Activated T-cell treated with anti-CD3 and anti-CD28 coated beads, Interleukin-2, amount 50 U/mL, for 72 hours (primary cell): ENCODE results near the gene CRYBA1. TPM values are rescaled to one million over a fixed set of nuclear protein-coding genes. Genes with fewer than 3 reads are reported as not detected.
A peak's percentile ranks its signal among the peaks of the same experiment; 100 is the strongest.
"Not testable (repeated sequence)": the region's sequence is repeated elsewhere in the genome, so short reads cannot be mapped to it uniquely, and the experiment has no call there.

ENCODE experiments used
- ATAC-seq, 2 donors: fragments of 150-1000 bp; cut with Tn5 transposase; replicated peaks in 1 of 2; 2 replicates each; pipeline ENCODE4 v1.10.0; 2021; ENCODE audit warnings: moderate library complexity in 2 of 2, mild to moderate bottlenecking in 1 of 2
- DNase-seq, 2 donors: peaks; one replicate each; pipeline ENCODE4 v3.0.0; 2021 to 2022; ENCODE audit warnings: mixed read lengths in 1 of 2
- H3K27ac Mint-ChIP-seq: one replicate; pipeline ENCODE4 v1.8.0; 2022; ENCODE audit warnings: mild to moderate bottlenecking, moderate library complexity, mixed read lengths
- H3K27me3 Mint-ChIP-seq: one replicate; pipeline ENCODE4 v1.8.0; 2022; ENCODE audit warnings: low read depth, mixed read lengths
- H3K36me3 Mint-ChIP-seq, 2 donors: one replicate each; pipeline ENCODE4 v1.8.0; 2022; ENCODE audit warnings: mixed read lengths in 2 of 2, mild to moderate bottlenecking in 1 of 2; ENCODE audit not compliant: insufficient read depth in 2 of 2
- H3K4me1 Mint-ChIP-seq: one replicate; pipeline ENCODE4 v1.8.0; 2022; ENCODE audit warnings: low read depth, mixed read lengths
- H3K4me3 Mint-ChIP-seq, 2 donors: one replicate each; pipeline ENCODE4 v1.8.0; 2022; ENCODE audit warnings: mild to moderate bottlenecking in 2 of 2, mixed read lengths in 2 of 2, moderate library complexity in 2 of 2
- H3K9me3 Mint-ChIP-seq, 2 donors: one replicate each; pipeline ENCODE4 v1.8.0; 2022; ENCODE audit warnings: mixed read lengths in 2 of 2
- total RNA-seq, 2 donors: library from RNA; stranded (reverse); gene quantifications; one replicate each; pipeline ENCODE4 v1.2.3, GENCODE V29; 2022

The CRYBA1 gene, protein sequence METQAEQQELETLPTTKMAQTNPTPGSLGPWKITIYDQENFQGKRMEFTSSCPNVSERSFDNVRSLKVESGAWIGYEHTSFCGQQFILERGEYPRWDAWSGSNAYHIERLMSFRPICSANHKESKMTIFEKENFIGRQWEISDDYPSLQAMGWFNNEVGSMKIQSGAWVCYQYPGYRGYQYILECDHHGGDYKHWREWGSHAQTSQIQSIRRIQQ
- not detected for total RNA-seq

DNA sequence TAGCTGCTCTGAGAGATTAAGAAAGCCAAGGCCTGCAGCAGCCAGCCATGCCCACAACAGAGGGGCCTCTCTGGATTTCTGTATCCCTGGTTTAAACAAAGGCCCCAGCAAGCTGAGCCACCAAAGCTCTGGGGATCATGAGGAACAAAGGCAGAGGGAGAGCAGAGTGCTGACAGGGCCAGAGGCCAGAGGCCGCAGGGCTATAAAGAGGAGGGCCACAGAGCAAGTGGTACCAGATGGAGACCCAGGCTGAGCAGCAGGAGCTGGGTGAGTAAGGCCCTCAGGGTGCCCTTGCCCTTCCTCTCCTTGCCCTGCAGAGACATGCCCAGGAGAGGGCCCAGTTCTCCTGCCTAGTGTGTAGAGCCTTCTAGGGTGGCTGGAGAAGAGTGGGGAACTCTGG, at the start of gene CRYBA1:
TSS of gene CRYBA1 (plus strand) at position 232 of the 400 bp plus-strand sequence. CDS start at position 237, 5 bp downstream.
- no peak within 1 kb of the TSS for H3K4me3 Mint-ChIP-seq
- H3K27ac Mint-ChIP-seq: peak within 1 kb of the TSS; percentile 38
- H3K4me1 Mint-ChIP-seq: peaks cover under 1% of the 10 kb centered on the region
- no peaks in the 10 kb centered on the region for H3K36me3 Mint-ChIP-seq
- no peak for DNase-seq
- no peaks in the 10 kb centered on the region for H3K27me3 Mint-ChIP-seq
- peak; percentile 19 for ATAC-seq
- H3K9me3 Mint-ChIP-seq: no peaks in the 10 kb centered on the region

DNA sequence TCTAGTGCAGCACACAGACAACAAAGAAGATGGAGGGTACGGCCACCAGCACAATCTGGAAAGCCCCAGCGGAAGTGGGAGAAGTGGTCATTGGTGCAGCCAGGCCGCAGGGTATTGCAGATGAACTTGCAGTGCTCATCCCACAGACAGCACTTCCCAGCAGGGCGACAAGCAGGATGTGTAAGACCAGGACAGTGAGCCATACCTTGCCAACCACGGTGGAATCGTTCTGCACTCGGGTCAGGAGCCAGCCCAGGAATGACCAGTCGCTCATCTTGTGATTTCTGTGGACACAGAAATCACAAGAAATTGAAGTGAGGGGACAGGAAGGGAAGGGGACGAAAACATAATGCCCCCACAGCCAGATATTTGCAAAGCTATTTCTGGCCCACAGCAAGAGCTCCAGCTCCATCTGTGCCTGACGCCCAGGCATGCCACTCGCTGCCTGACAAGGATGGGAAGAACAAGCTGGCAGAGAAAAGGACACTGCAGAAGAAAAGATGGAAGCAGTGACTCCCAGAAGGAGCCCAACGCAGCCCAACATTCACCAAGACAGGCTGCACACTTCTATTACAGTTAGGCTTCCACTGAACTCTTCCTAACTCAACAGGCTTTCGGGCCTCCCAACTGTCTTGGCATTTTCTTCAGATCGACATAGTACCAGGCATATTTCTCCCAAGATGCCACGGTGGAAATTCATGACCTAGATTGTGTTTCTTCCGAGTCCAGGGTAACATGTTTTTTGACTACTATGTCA, 49.0 kb upstream of the CRYBA1 start:
- Mint-ChIP-seq H3K4me1 (peaks cover 6% of the 10 kb centered on the region), H3K9me3 (no peaks in the 10 kb centered on the region), H3K27ac (no peak overlapping the region), H3K36me3 (no peaks in the 10 kb centered on the region), H3K27me3 (peaks cover 18% of the 10 kb centered on the region), H3K4me3 (no peak overlapping the region)
- no peak for DNase-seq
- ATAC-seq: no peak

- not testable (repeated sequence) for H3K4me1 Mint-ChIP-seq, H3K36me3 Mint-ChIP-seq, H3K9me3 Mint-ChIP-seq, H3K4me3 Mint-ChIP-seq, DNase-seq, H3K27ac Mint-ChIP-seq
- peaks cover 11% of the 10 kb centered on the region for H3K27me3 Mint-ChIP-seq
- peak in 1 of 2 donors; percentile 42 for ATAC-seq
Observed at GRCh38 chr17:29204068-29204804, 42.4 kb upstream of the CRYBA1 start.

GRCh38 chr17:29205047-29205446, 41.6 kb upstream of the CRYBA1 start:
- ATAC-seq: no peak

GRCh38 chr17:29207975-29208374, 38.7 kb upstream of the CRYBA1 start:
- ATAC-seq (no peak), DNase-seq (no peak)
- Mint-ChIP-seq H3K27ac (no peak overlapping the region), H3K9me3 (no peaks in the 10 kb centered on the region), H3K27me3 (peaks cover 5% of the 10 kb centered on the region), H3K36me3 (no peaks in the 10 kb centered on the region), H3K4me1 (no peaks in the 10 kb centered on the region), H3K4me3 (no peak overlapping the region)

More at GRCh38 chr17:29205047-29205446, 41.6 kb upstream of the CRYBA1 start:
- Mint-ChIP-seq H3K4me3 (no peak overlapping the region), H3K36me3 (no peaks in the 10 kb centered on the region), H3K27me3 (peaks cover 11% of the 10 kb centered on the region), H3K27ac (no peak overlapping the region), H3K9me3 (no peaks in the 10 kb centered on the region), H3K4me1 (no peaks in the 10 kb centered on the region)
- no peak for DNase-seq

GRCh38 chr17:29209073-29209472, 37.6 kb upstream of the CRYBA1 start:
- H3K27me3 Mint-ChIP-seq: peaks cover 2% of the 10 kb centered on the region
- no peak overlapping the region for H3K27ac Mint-ChIP-seq
- H3K9me3 Mint-ChIP-seq: no peaks in the 10 kb centered on the region
- no peak overlapping the region for H3K4me3 Mint-ChIP-seq
- DNase-seq (no peak), ATAC-seq (no peak)
- H3K36me3 Mint-ChIP-seq: no peaks in the 10 kb centered on the region
- H3K4me1 Mint-ChIP-seq: no peaks in the 10 kb centered on the region

DNA sequence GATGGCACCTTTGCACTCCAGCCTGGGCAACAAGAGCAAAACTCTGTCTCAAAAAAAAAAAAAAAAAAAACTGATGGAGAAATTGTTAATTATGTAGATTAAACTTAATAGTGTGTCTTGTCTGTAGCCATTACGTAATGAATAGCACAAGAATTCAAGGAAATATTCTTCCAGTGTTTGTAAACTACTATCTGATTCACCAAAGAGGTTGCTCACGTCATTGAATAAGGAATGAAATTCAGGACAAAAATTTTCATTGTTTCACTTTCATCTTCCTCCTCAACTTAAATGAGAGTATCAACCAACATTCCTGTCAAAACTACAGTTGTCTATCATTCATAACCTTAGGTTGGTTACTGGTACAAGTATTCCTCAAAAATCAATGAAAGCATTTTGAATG, 35.8 kb upstream of the CRYBA1 start:
- H3K36me3 Mint-ChIP-seq: no peaks in the 10 kb centered on the region
- H3K4me3 Mint-ChIP-seq: no peak overlapping the region

DNA sequence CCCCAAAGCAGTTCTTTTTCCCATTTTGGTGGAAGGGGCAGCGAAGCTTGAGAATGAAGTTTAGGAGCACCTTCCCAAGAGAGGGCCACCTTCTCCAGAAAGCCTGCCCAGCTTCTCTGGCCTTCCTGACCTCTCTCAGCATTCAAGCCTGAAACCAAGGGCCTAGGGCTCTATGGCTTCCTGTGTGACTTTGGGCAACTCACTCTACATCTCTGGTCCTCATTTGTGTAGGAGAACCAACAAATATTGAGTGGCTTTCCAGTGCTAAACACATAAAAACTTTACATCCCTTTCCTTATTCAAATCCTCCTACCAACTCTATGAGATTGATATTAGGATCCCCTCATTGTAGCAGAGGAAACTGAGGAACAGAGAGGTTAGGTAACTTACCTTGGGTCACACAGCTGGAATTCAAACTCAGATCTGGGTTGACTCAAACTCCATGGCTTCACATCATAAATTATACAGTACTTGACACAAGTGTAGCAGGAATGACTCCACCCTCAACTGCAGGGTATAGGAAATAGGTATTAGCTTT, 34.5 kb upstream of the CRYBA1 start:
- Mint-ChIP-seq H3K27me3 (no peaks in the 10 kb centered on the region), H3K36me3 (no peaks in the 10 kb centered on the region), H3K9me3 (no peaks in the 10 kb centered on the region), H3K27ac (no peak overlapping the region), H3K4me3 (no peak overlapping the region), H3K4me1 (no peaks in the 10 kb centered on the region)
- ATAC-seq: no peak
- no peak for DNase-seq

More for the DNA sequence above, 35.8 kb upstream of the CRYBA1 start:
- ATAC-seq (no peak), DNase-seq (no peak)
- Mint-ChIP-seq H3K9me3 (no peaks in the 10 kb centered on the region), H3K4me1 (no peaks in the 10 kb centered on the region), H3K27ac (no peak overlapping the region), H3K27me3 (no peaks in the 10 kb centered on the region)

DNA sequence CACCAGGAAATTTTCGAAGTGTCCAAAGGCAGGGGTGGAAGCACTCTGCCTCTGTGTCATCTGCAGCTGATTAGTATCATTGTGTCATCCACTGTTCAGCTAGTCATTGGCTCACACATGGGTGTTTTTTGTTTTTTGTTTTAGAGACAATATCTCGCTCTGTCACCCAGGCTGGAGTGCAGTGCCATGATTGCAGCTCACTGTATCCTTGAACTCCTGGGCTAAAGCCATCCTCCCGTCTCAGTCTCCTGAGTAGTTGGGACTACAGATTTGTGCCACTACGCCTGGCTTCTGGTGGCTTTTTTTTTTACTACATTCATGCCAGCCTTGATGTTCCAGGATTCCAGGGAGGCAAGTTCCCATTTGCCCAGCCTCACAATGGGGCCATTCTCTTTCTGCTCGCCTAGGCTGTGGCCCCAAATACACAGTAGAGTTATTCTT, 34.0 kb upstream of the CRYBA1 start:
- H3K9me3 Mint-ChIP-seq: no peaks in the 10 kb centered on the region
- no peaks in the 10 kb centered on the region for H3K4me1 Mint-ChIP-seq
- no peaks in the 10 kb centered on the region for H3K27me3 Mint-ChIP-seq
- ATAC-seq: no peak
- H3K4me3 Mint-ChIP-seq: no peak overlapping the region
- no peak overlapping the region for H3K27ac Mint-ChIP-seq
- H3K36me3 Mint-ChIP-seq: no peaks in the 10 kb centered on the region
- DNase-seq: no peak

- Mint-ChIP-seq H3K4me1 (peaks cover 4% of the 10 kb centered on the region), H3K27ac (no peak overlapping the region), H3K4me3 (no peak overlapping the region), H3K27me3 (no peaks in the 10 kb centered on the region), H3K36me3 (no peaks in the 10 kb centered on the region), H3K9me3 (no peaks in the 10 kb centered on the region)
- DNase-seq: no peak
- ATAC-seq: no peak
Observed at GRCh38 chr17:29214215-29215146, 32.2 kb upstream of the CRYBA1 start.

DNA sequence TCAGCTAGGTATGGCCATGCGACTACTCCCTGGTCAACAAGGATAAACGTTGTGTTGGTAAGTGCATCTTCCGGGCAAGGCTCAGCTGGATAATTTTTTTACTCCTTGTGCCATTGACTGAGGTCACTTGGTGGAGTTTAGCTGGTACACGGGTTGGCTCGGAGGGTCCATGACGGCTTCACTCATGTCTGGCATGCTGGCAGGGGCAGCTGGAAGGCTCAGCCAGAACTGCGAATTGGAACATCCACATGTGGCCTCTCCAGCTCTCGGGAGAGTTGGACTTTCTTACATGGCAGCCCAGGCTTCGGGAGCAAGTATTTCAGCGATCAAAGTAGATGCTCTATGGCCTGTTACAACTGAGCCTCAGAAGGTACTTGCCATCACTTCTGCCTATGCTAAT, 31.5 kb upstream of the CRYBA1 start:
- DNase-seq: no peak

DNA sequence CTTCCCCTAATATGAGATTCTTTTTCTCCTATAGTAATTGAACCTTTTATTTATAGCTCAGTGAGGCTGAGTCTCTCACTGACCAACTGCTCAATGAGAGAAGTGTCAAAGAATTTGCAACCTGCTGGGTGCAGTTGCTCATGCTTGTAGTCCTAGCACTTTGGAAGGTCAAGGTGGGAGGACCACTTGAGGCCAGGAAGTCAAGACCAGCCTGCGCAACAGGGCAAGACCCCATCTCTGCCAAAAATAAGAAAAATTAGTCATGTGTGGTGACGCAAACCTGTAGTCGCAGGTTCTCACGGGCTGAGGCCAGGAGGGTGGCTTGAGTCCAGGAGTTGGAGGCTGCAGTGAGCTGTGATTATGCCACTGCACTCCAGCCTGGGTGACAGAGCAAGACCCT, 30.9 kb upstream of the CRYBA1 start:
- Mint-ChIP-seq H3K27ac (no peak overlapping the region), H3K9me3 (no peaks in the 10 kb centered on the region), H3K4me1 (peaks cover 9% of the 10 kb centered on the region), H3K36me3 (no peaks in the 10 kb centered on the region), H3K27me3 (no peaks in the 10 kb centered on the region), H3K4me3 (no peak overlapping the region)
- DNase-seq: no peak
- ATAC-seq: no peak

More for the DNA sequence above, 31.5 kb upstream of the CRYBA1 start:
- no peaks in the 10 kb centered on the region for H3K27me3 Mint-ChIP-seq
- H3K4me1 Mint-ChIP-seq: peaks cover 9% of the 10 kb centered on the region
- no peak for ATAC-seq
- no peaks in the 10 kb centered on the region for H3K9me3 Mint-ChIP-seq
- H3K36me3 Mint-ChIP-seq: no peaks in the 10 kb centered on the region
- H3K4me3 Mint-ChIP-seq: no peak overlapping the region
- no peak overlapping the region for H3K27ac Mint-ChIP-seq
